ENCODE results near the gene TTC32.

- TF ChIP-seq CTCF (IDR thresholded peaks at IDR 0.05; ENCODE audit: insufficient read depth, low read depth, low read length) (no peak), EZH2 (IDR thresholded peaks at IDR 0.05; ENCODE audit: insufficient read depth, low read length) (no peak)
Observed at GRCh38 chr2:19883971-19884720, 17.6 kb downstream of the TTC32 start.

All from astrocyte (in vitro differentiated cells and primary cell).